ENCODE data around the gene KCNQ1.

The KCNQ1 gene

GRCh38 chr11:2687782-2688191 is 243.0 kb downstream of the KCNQ1 start:
- H4K20me1 ChIP-seq (ENCODE audit: insufficient read depth, low read length), result no peaks in the 10 kb centered on the region
- TF ChIP-seq EZH2 (IDR thresholded peaks at IDR 0.05; ENCODE audit: borderline replicate concordance, low read length) (no peak), CTCF (IDR thresholded peaks at IDR 0.05; ENCODE audit: low read length) (no peak)
- peaks cover 30% of the 10 kb centered on the region for H3K4me1 ChIP-seq (ENCODE audit: insufficient read depth, low read length, severe bottlenecking)

GRCh38 chr11:2688381-2689231 is 243.8 kb downstream of the KCNQ1 start:
- peak overlapping the region; percentile 90 for H3K27ac ChIP-seq (ENCODE audit: low read depth, low read length, poor library complexity, severe bottlenecking)
- no peak overlapping the region for H3K9ac ChIP-seq (ENCODE audit: low read length)
- H3K4me2 ChIP-seq (ENCODE audit: low read length), result no peak overlapping the region; the same call in 1 of the 2 replicates
- TF ChIP-seq CTCF (IDR thresholded peaks at IDR 0.05; ENCODE audit: low read length) (no peak), EZH2 (IDR thresholded peaks at IDR 0.05; ENCODE audit: borderline replicate concordance, low read length) (no peak)
- no peak overlapping the region for H2AFZ ChIP-seq (ENCODE audit: low read length)
- H3F3A ChIP-seq (ENCODE audit: insufficient read depth, low read length), result no peaks in the 10 kb centered on the region
- H3K4me1 ChIP-seq (ENCODE audit: insufficient read depth, low read length, severe bottlenecking), result peaks cover 30% of the 10 kb centered on the region
- H3K79me2 ChIP-seq (ENCODE audit: insufficient read depth, low read length), result no peaks in the 10 kb centered on the region
- H3K27me3 ChIP-seq (ENCODE audit: insufficient read depth, low read length), result no peaks in the 10 kb centered on the region
- no peak overlapping the region for H3K4me3 ChIP-seq (ENCODE audit: low read depth, low read length, poor library complexity, severe bottlenecking)
- H3K9me2 ChIP-seq (ENCODE audit: low read depth, low read length), result no peaks in the 10 kb centered on the region
- no peaks in the 10 kb centered on the region for H3K9me3 ChIP-seq (ENCODE audit: low read length)
- no peaks in the 10 kb centered on the region for H3K36me3 ChIP-seq (ENCODE audit: insufficient read depth, low read length)
- no peaks in the 10 kb centered on the region for H4K20me1 ChIP-seq (ENCODE audit: insufficient read depth, low read length)

More at GRCh38 chr11:2687782-2688191, 243.0 kb downstream of the KCNQ1 start:
- Histone ChIP-seq H3K9me2 (ENCODE audit: low read depth, low read length) (no peaks in the 10 kb centered on the region), H3K36me3 (ENCODE audit: insufficient read depth, low read length) (no peaks in the 10 kb centered on the region), H3K4me3 (ENCODE audit: low read depth, low read length, poor library complexity, severe bottlenecking) (no peak overlapping the region), H3K9ac (ENCODE audit: low read length) (no peak overlapping the region), H3F3A (ENCODE audit: insufficient read depth, low read length) (no peaks in the 10 kb centered on the region), H3K4me2 (ENCODE audit: low read length) (no peak overlapping the region), H2AFZ (ENCODE audit: low read length) (no peak overlapping the region), H3K79me2 (ENCODE audit: insufficient read depth, low read length) (no peaks in the 10 kb centered on the region), H3K27ac (ENCODE audit: low read depth, low read length, poor library complexity, severe bottlenecking) (peak overlapping the region; percentile 90), H3K9me3 (ENCODE audit: low read length) (no peaks in the 10 kb centered on the region), H3K27me3 (ENCODE audit: insufficient read depth, low read length) (no peaks in the 10 kb centered on the region)

GRCh38 chr11:2689651-2690575 is 245.1 kb downstream of the KCNQ1 start:
- Histone ChIP-seq H3K4me1 (ENCODE audit: insufficient read depth, low read length, severe bottlenecking) (peaks cover 39% of the 10 kb centered on the region), H3K27ac (ENCODE audit: low read depth, low read length, poor library complexity, severe bottlenecking) (peak overlapping the region; percentile 90)

More at GRCh38 chr11:2689651-2690575, 245.1 kb downstream of the KCNQ1 start:
- Histone ChIP-seq H3F3A (ENCODE audit: insufficient read depth, low read length) (no peaks in the 10 kb centered on the region), H3K36me3 (ENCODE audit: insufficient read depth, low read length) (no peaks in the 10 kb centered on the region), H3K4me3 (ENCODE audit: low read depth, low read length, poor library complexity, severe bottlenecking) (no peak overlapping the region), H3K4me2 (ENCODE audit: low read length) (no peak overlapping the region), H2AFZ (ENCODE audit: low read length) (no peak overlapping the region), H4K20me1 (ENCODE audit: insufficient read depth, low read length) (no peaks in the 10 kb centered on the region), H3K27me3 (ENCODE audit: insufficient read depth, low read length) (no peaks in the 10 kb centered on the region), H3K9me2 (ENCODE audit: low read depth, low read length) (no peaks in the 10 kb centered on the region), H3K79me2 (ENCODE audit: insufficient read depth, low read length) (no peaks in the 10 kb centered on the region), H3K9me3 (ENCODE audit: low read length) (no peaks in the 10 kb centered on the region), H3K9ac (ENCODE audit: low read length) (no peak overlapping the region)
- TF ChIP-seq CTCF (IDR thresholded peaks at IDR 0.05; ENCODE audit: low read length) (no peak), EZH2 (IDR thresholded peaks at IDR 0.05; ENCODE audit: borderline replicate concordance, low read length) (no peak)
